ENCODE measurements around the gene THOC5. TPM values are rescaled to one million over a fixed set of nuclear protein-coding genes. Genes with fewer than 3 reads are reported as not detected.

The THOC5 gene
- total RNA-seq, 1 donor from 2014 or later: 42.4 TPM

GRCh38 chr22:29478326-29479276, 75.0 kb downstream of the THOC5 start:
- DNase-seq (ENCODE audit: low spot score): no peak

- no peak for DNase-seq (ENCODE audit: low spot score)
These were observed 75.7 kb downstream of the THOC5 start for GRCh38 chr22:29477723-29478318.

GRCh38 chr22:29476116-29476515, 77.4 kb downstream of the THOC5 start:
- DNase-seq (ENCODE audit: low spot score): no peak

- no peak for DNase-seq (ENCODE audit: low spot score)
These were observed 78.0 kb downstream of the THOC5 start for GRCh38 chr22:29475550-29475949.

GRCh38 chr22:29473001-29473400, 80.6 kb downstream of the THOC5 start:
- no peak for DNase-seq (ENCODE audit: low spot score)

GRCh38 chr22:29470159-29470855, 83.2 kb downstream of the THOC5 start:
- DNase-seq (ENCODE audit: low spot score): peak; percentile 61

- no peak for DNase-seq (ENCODE audit: low spot score)
These were observed 83.8 kb downstream of the THOC5 start for GRCh38 chr22:29469755-29470154.

- DNase-seq (ENCODE audit: low spot score): no peak
These were observed 89.0 kb downstream of the THOC5 start for GRCh38 chr22:29464581-29464980.

GRCh38 chr22:29463629-29464028, 89.9 kb downstream of the THOC5 start:
- DNase-seq (ENCODE audit: low spot score): no peak

GRCh38 chr22:29461263-29461662, 92.3 kb downstream of the THOC5 start:
- DNase-seq (ENCODE audit: low spot score): no peak

- no peak for DNase-seq (ENCODE audit: low spot score)
These were observed 93.8 kb downstream of the THOC5 start for GRCh38 chr22:29459773-29460172.

GRCh38 chr22:29458551-29458950, 95.0 kb downstream of the THOC5 start:
- no peak for DNase-seq (ENCODE audit: low spot score)

- no peak for DNase-seq (ENCODE audit: low spot score)
These were observed 95.8 kb downstream of the THOC5 start for GRCh38 chr22:29457730-29458129.

- no peak for DNase-seq (ENCODE audit: low spot score)
These were observed 97.3 kb downstream of the THOC5 start for GRCh38 chr22:29456211-29456671.

Other genes with a start within 250 kb of the THOC5 start
- gene GAS2L1, start 247.1 kb downstream of the THOC5 start, total RNA-seq: 15.6 TPM
- gene RASL10A, start 238.1 kb downstream of the THOC5 start, total RNA-seq: 5.3 TPM
- 173 TPM for gene AP1B1, start 165.2 kb downstream of the THOC5 start, total RNA-seq
- gene RFPL1, start 115.2 kb downstream of the THOC5 start, total RNA-seq: not detected
- 0.86 TPM for gene NEFH, start 73.5 kb downstream of the THOC5 start, total RNA-seq
- gene NIPSNAP1, start 27.4 kb upstream of the THOC5 start, total RNA-seq: 67.8 TPM
- 45.0 TPM for gene NF2, start 49.9 kb upstream of the THOC5 start, total RNA-seq
- gene CABP7, start 166.2 kb upstream of the THOC5 start, total RNA-seq: not detected
- gene ZMAT5, start 213.2 kb upstream of the THOC5 start, total RNA-seq: 21.8 TPM
- gene UQCR10, start 213.6 kb upstream of the THOC5 start, total RNA-seq: 104 TPM

Data from ureter (tissue), 1 donor.